ENCODE measurements around the gene SSU72.

- no peak for TF ChIP-seq CTCF (IDR thresholded peaks at IDR 0.05)
- TF ChIP-seq EP300 (IDR thresholded peaks at IDR 0.05): no peak
- no peak for TF ChIP-seq POLR2A (IDR thresholded peaks at IDR 0.05)
- TF ChIP-seq POLR2AphosphoS5 (IDR thresholded peaks at IDR 0.05): no peak
These were observed 8.8 kb upstream of the SSU72 start for GRCh38 chr1:1583347-1584010.
